Bone marrow (tissue), 2 donors: ENCODE results near the gene NEMF.
"Not testable (repeated sequence)": the region's sequence is repeated elsewhere in the genome, so short reads cannot be mapped to it uniquely, and the experiment has no call there.

ENCODE experiments used
- DNase-seq, 2 donors: peaks; one replicate each; lab custom pipeline; 2025; lab: John Stamatoyannopoulos, UW

NEMF gene

GRCh38 chr14:49879646-49880204 lies 27.1 kb upstream of the NEMF start:
- DNase-seq: peak in 1 of 2 donors; percentile 58

- no peak for DNase-seq
These were observed 24.1 kb upstream of the NEMF start for GRCh38 chr14:49876563-49877127.

- DNase-seq: no peak
These were observed 23.1 kb upstream of the NEMF start for GRCh38 chr14:49875640-49876198.

- DNase-seq: not testable (repeated sequence)
These were observed 21.0 kb upstream of the NEMF start for GRCh38 chr14:49873548-49873947.

GRCh38 chr14:49870908-49871307 lies 18.3 kb upstream of the NEMF start:
- no peak for DNase-seq

GRCh38 chr14:49868720-49869114 lies 16.1 kb upstream of the NEMF start:
- no peak for DNase-seq

GRCh38 chr14:49867831-49868719 lies 15.5 kb upstream of the NEMF start:
- peak; percentile 93 to 96 for DNase-seq

GRCh38 chr14:49865431-49865859 lies 12.9 kb upstream of the NEMF start:
- peak; percentile 27 to 54 for DNase-seq

GRCh38 chr14:49863487-49864281 lies 11.1 kb upstream of the NEMF start:
- DNase-seq: peak in 1 of 2 donors; percentile 64

GRCh38 chr14:49862089-49862673 lies 9.6 kb upstream of the NEMF start:
- peak; percentile 85 to 87 for DNase-seq

GRCh38 chr14:49861699-49862088 lies 9.1 kb upstream of the NEMF start:
- DNase-seq: peak in 1 of 2 donors; percentile 75

- no peak for DNase-seq
These were observed 8.6 kb upstream of the NEMF start for GRCh38 chr14:49860988-49861698.

- no peak for DNase-seq
These were observed 5.8 kb upstream of the NEMF start for GRCh38 chr14:49858383-49858782.

GRCh38 chr14:49857427-49858003 lies 4.9 kb upstream of the NEMF start:
- no peak for DNase-seq

GRCh38 chr14:49853572-49854375 lies 1.2 kb upstream of the NEMF start:
- DNase-seq: peak in 1 of 2 donors; percentile 17

GRCh38 chr14:49853158-49853477 lies 530 bp upstream of the NEMF start:
- DNase-seq: no peak

- DNase-seq: no peak
These were observed 775 bp downstream of the NEMF start for GRCh38 chr14:49851813-49852212.

GRCh38 chr14:49849213-49849847 lies 3.3 kb downstream of the NEMF start:
- DNase-seq: no peak

GRCh38 chr14:49828640-49829039 lies 23.9 kb downstream of the NEMF start:
- no peak for DNase-seq
